WTC11 (cell line): ENCODE results near the gene TECRL. TPM values are rescaled to one million over a fixed set of nuclear protein-coding genes. Genes with fewer than 3 reads are reported as not detected.

Experiments
- ATAC-seq: fragments of 200-7000 bp; cut with Tn5 transposase; 2 replicates; pipeline ENCODE4 v1.10.0; 2021; ENCODE audit warnings: mild to moderate bottlenecking, moderate library complexity
- CTCF ChIA-PET: fragments of 300-600 bp; sonication (Branson Sonifier 250); formaldehyde crosslinking; loops from one replicate; lab custom pipeline; 2021; ENCODE audit warnings: antibody characterized with exemption; lab: Charles Lee
- POLR2A ChIA-PET: fragments of 350-600 bp; sonication (Branson Sonifier 250); formaldehyde crosslinking; loops from one replicate; lab custom pipeline; 2021; ENCODE audit warnings: antibody characterized with exemption; lab: Charles Lee
- DNase-seq: peaks from one replicate; pipeline ENCODE4 v3.0.0; 2021; ENCODE audit warnings: low spot score
- H3K27ac Mint-ChIP-seq: 2 replicates; pipeline ENCODE4 v1.8.0; 2021; ENCODE audit warnings: mixed read lengths
- H3K27me3 Mint-ChIP-seq: 2 replicates; pipeline ENCODE4 v1.8.0; 2021; ENCODE audit warnings: low read depth, mild to moderate bottlenecking, moderate library complexity, mixed read lengths
- H3K36me3 Mint-ChIP-seq: 2 replicates; pipeline ENCODE4 v1.8.0; 2021; ENCODE audit warnings: mixed read lengths
- H3K4me1 Mint-ChIP-seq: 2 replicates; pipeline ENCODE4 v1.8.0; 2022; ENCODE audit warnings: mixed read lengths
- H3K4me3 Mint-ChIP-seq: 2 replicates; pipeline ENCODE4 v1.8.0; 2021; ENCODE audit warnings: mild to moderate bottlenecking, moderate library complexity, mixed read lengths
- H3K9me3 Mint-ChIP-seq: 2 replicates; pipeline ENCODE4 v1.8.0; 2021; ENCODE audit warnings: mixed read lengths
- AFF4 ChIP-seq: sonication (generic); formaldehyde crosslinking; IDR thresholded peaks from 2 replicates; pipeline ENCODE4 v1.8.1; 2023; ENCODE audit warnings: mild to moderate bottlenecking, missing genetic modification reagents, borderline replicate concordance
- ARID4B ChIP-seq: sonication (generic); formaldehyde crosslinking; IDR thresholded peaks from 2 replicates; pipeline ENCODE4 v1.8.0; 2023; ENCODE audit warnings: missing genetic modification reagents, mild to moderate bottlenecking, borderline replicate concordance
- CBFB ChIP-seq: sonication (generic); formaldehyde crosslinking; IDR thresholded peaks from 2 replicates; pipeline ENCODE4 v1.8.1; 2022; ENCODE audit warnings: mild to moderate bottlenecking, low read depth, missing genetic modification reagents
- CDX4 ChIP-seq: fragments of 250-450 bp; sonication (Bioruptor Pico); IDR thresholded peaks from 2 replicates; pipeline ENCODE4 v1.9.0; 2021; ENCODE audit warnings: moderate library complexity, mild to moderate bottlenecking, inconsistent platforms, borderline replicate concordance
- E2F5 ChIP-seq: sonication (generic); formaldehyde crosslinking; IDR thresholded peaks from 2 replicates; pipeline ENCODE4 v1.8.1; 2022; ENCODE audit warnings: mild to moderate bottlenecking, moderate library complexity, missing genetic modification reagents
- ELF4 ChIP-seq: sonication (generic); formaldehyde crosslinking; IDR thresholded peaks from 2 replicates; pipeline ENCODE4 v1.8.1; 2022; ENCODE audit warnings: low read depth, mild to moderate bottlenecking, moderate library complexity, missing genetic modification reagents
- HMGXB4 ChIP-seq: sonication (generic); formaldehyde crosslinking; IDR thresholded peaks from 2 replicates; pipeline ENCODE4 v1.8.1; 2023; ENCODE audit warnings: mild to moderate bottlenecking, moderate library complexity, missing genetic modification reagents
- IRF1 ChIP-seq: sonication (generic); formaldehyde crosslinking; IDR thresholded peaks from 2 replicates; pipeline ENCODE4 v1.8.0; 2023; ENCODE audit warnings: missing genetic modification reagents
- MLX ChIP-seq: sonication (generic); formaldehyde crosslinking; IDR thresholded peaks from 2 replicates; pipeline ENCODE4 v1.8.1; 2023; ENCODE audit warnings: mild to moderate bottlenecking, missing genetic modification reagents, moderate library complexity
- NFE2L1 ChIP-seq: sonication (generic); formaldehyde crosslinking; IDR thresholded peaks from 2 replicates; pipeline ENCODE4 v1.8.1; 2023; ENCODE audit warnings: missing genetic modification reagents
- NFYB ChIP-seq: sonication (generic); formaldehyde crosslinking; conservative IDR thresholded peaks from 2 replicates; pipeline ENCODE4 v1.8.0; 2022; ENCODE audit warnings: low read depth, missing genetic modification reagents
- PRDM15 ChIP-seq: sonication (generic); formaldehyde crosslinking; IDR thresholded peaks from 2 replicates; pipeline ENCODE4 v1.8.0; 2022; ENCODE audit warnings: missing genetic modification reagents
- RELA ChIP-seq: sonication (generic); formaldehyde crosslinking; IDR thresholded peaks from 2 replicates; pipeline ENCODE4 v1.8.1; 2022; ENCODE audit warnings: missing genetic modification reagents, mild to moderate bottlenecking, borderline replicate concordance
- SMAD3 ChIP-seq: sonication (generic); formaldehyde crosslinking; IDR thresholded peaks from 2 replicates; pipeline ENCODE4 v1.8.0; 2022; ENCODE audit warnings: missing genetic modification reagents, mild to moderate bottlenecking, borderline replicate concordance
- SOX15 ChIP-seq: fragments of 250-450 bp; sonication (Bioruptor Pico); IDR thresholded peaks from 2 replicates; pipeline ENCODE4 v1.9.0; 2021; ENCODE audit warnings: mild to moderate bottlenecking
- TCF7 ChIP-seq: sonication (generic); formaldehyde crosslinking; IDR thresholded peaks from 2 replicates; pipeline ENCODE4 v1.8.0; 2022; ENCODE audit warnings: mild to moderate bottlenecking, low read depth, missing genetic modification reagents, moderate library complexity
- TEAD1 ChIP-seq: sonication (generic); formaldehyde crosslinking; IDR thresholded peaks from 2 replicates; pipeline ENCODE4 v1.8.0; 2022; ENCODE audit warnings: mild to moderate bottlenecking, missing genetic modification reagents
- ZNF423 ChIP-seq: fragments of 250-450 bp; sonication (Bioruptor Pico); IDR thresholded peaks from 2 replicates; pipeline ENCODE4 v2.1.2; 2022; ENCODE audit warnings: mild to moderate bottlenecking, moderate library complexity
- total RNA-seq: library from RNA; stranded (reverse); gene quantifications from 3 replicates; pipeline ENCODE4 v1.2.3, GENCODE V29; 2021

TECRL gene
- total RNA-seq, 1 experiment from 2014 or later: not detected

- TF ChIP-seq AFF4 (CRISPR knock-in tag) (no peak), NFYB (no peak), ELF4 (CRISPR knock-in tag) (no peak), ZNF423 (no peak), SOX15 (CRISPR knock-in tag) (no peak), CDX4 (no peak), IRF1 (CRISPR knock-in tag) (no peak), RELA (CRISPR knock-in tag) (no peak), HMGXB4 (CRISPR knock-in tag) (no peak)
Measured at GRCh38 chr4:64359489-64359888, 49.8 kb downstream of the TECRL start (continued).

- H3K4me1 Mint-ChIP-seq: no peaks in the 10 kb centered on the region
- ChIA-PET CTCF (no interaction called here), POLR2A (no interaction called here)
- no peak for ATAC-seq
- no peaks in the 10 kb centered on the region for H3K36me3 Mint-ChIP-seq
- no peak overlapping the region for H3K4me3 Mint-ChIP-seq
- no peaks in the 10 kb centered on the region for H3K27me3 Mint-ChIP-seq
- peaks cover 5% of the 10 kb centered on the region for H3K9me3 Mint-ChIP-seq
- no peak for DNase-seq
- no peak overlapping the region for H3K27ac Mint-ChIP-seq
- TF ChIP-seq TEAD1 (CRISPR knock-in tag) (no peak), NFE2L1 (no peak), E2F5 (no peak), MLX (CRISPR knock-in tag) (no peak), ARID4B (CRISPR knock-in tag) (no peak), SMAD3 (CRISPR knock-in tag) (no peak), NFYB (no peak), PRDM15 (CRISPR knock-in tag) (no peak), CBFB (CRISPR knock-in tag) (no peak), TCF7 (CRISPR knock-in tag) (no peak)
Measured at GRCh38 chr4:64353904-64354303, 55.3 kb downstream of the TECRL start.
